Measurements from ENCODE around the gene STAMBP.
"Not testable (repeated sequence)": the region's sequence is repeated elsewhere in the genome, so short reads cannot be mapped to it uniquely, and the experiment has no call there.

The STAMBP gene

DNA sequence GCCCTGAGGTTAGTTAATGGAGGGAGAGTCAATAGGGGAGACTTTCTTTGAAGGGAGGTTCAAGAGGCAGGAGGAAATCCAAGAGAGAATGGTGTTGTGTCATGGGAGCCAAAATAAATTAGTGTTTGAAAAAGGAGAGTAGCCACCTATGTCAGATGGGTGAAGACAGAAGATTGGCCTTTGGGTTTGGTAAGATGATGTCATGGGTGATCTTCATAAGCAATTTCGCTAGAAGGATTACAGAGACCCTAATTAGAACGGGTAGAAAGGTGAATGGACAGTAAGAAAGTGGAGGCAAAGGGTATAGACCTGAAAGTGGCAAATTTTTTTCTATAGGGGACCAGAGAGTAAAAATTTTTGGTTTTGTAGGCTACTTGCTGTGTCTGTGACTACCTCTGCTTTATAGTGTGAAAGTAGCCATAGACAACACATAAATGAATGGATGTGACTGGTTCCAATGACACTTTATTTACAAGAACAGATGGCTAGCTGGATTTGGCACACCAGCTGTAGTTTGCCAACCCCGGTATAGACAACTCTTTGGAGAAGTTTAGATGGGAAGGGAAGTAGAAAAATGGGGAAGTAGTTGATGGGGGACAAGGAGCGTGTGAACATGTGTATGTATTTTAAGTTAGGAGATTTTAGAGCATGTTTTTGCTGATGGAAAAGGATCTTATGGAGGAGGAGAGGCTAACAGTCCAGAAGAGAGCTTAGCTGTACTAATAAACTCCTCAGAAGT, 9.3 kb downstream of the STAMBP start:
- DNase-seq = no peak

DNA sequence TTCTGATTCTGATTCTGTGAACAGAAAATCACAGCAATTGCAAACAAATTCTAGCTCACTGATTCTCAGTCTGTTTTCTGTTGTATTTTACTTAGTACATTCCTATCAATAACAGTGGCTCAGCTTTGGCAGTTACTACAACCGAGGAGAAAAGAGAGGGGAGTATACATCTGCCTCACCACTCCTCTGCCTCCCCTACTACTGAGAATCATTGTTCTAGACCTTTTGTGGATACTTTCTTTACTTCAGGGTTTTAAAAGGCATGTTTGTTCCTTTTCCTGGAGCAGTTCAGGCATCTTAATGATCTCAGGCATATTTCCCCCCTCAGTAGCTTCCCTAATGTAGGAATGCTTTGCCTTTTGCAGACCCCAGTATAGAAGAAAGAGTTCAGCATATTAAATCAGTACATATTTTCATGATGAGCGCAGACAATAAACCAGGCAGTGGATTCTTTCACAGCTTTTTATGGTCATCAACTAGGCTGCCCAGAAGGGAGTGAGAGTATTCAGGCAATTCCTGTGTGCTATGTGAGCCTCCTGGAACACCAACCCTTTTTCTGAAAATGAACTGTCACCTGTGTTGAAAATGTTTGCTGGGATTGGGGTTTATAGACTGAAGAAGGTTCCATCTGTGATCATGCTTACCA, 10.3 kb downstream of the STAMBP start:
- no peak for DNase-seq

DNA sequence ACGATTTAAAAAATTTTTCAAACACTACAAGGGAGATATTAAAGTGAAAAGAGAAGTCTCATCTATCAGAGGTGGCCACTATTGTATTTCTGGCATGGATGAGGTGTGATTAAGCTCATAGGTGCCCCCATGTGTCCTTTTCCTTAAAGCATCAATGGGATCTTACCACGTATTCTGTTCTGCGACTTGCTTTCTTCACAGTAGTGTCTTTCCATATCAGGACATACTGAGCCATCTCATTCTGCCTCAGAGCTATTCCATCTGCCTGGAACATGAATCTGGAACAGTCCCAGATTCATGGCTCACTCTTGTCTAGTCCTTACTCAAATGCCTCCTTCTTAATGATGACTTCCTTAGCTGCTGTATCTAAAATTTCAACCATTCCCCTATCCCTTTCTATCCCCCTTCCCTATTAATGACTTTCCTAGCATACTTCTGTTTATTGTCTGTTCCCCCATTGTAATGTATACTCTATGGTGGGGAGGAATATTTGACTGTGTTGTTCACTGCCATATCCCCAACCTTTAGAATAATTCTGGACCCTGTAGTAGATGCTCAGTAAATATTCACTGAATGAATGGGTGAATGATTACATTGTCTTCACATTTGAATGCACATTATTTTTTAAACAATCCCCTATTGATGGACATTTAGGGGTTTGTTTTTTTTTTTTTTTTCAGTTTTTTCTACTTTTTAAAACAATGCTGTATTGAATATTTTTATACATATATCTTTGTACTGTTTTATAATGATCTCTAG, 11.1 kb downstream of the STAMBP start:
- DNase-seq = no peak

DNA sequence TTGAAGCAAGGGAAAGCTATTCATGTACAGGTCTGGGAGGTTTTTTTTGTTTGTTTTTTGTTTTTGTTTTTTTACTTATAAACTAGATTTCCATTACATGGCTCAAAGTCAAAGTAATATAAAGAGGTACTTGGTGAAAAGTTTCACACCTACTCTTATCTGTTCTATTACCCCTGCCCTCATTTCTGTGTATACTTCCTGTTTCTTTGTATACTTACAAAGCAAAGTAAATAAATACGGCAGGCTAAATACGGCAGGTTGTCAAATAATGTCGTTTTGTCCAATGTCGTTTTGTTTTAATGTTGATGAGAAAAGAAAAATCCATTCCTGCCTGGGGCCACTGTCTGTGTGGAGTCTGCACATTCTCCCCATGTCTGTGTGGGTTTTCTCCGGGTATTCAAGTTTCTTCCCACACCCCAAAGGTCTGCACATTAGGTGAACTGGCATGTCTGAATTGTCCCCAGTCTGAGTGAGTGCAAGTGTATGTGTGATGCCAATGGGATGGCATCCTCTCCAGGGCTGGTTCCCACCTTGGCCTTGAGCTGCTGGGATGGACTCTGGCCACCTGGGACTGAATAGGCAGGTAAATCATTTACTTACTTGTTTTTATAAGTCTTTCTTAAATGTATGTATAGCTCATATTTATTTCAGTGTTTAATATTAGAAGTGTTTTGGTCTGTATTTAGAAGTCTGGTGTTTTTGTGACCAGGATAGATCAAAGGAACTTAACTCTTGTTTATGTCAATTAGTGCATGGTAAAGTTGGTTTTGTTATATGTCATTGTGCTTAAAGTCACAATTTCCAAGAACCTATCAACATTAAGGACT, 13.4 kb downstream of the STAMBP start:
- DNase-seq = no peak

DNA sequence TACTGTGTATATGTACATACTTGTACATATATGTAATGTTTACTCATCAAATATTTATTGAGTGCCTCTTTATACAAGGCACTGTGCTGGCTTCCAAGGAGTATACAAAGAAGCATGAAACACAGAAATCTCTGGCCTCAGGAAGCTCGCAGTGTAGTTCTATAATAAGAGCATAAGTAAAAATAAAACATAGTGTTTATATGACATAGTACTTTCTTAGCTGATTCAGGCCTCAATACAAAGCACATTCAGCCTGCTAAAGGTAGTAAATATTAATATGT, 13.9 kb downstream of the STAMBP start:
- no peak for DNase-seq

DNA sequence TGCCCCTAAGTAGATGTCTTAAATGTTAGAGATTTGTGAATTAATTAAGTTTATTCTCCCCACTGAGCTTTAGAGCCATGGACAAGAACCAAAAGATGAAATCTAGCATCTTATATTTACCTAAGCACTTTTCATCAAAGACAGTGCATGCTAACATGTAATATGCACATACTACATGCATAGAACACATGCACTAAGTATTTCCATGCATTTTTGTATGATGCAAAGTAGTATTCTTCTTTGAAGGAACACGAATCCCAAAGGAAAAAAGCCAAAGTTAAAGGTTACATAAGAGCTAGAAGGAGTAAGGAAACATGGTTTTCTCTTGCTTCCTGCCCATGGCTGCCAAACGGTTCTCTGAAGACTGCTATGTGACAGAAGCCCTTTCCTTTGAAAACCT, 15.3 kb downstream of the STAMBP start:
- DNase-seq = no peak

DNA sequence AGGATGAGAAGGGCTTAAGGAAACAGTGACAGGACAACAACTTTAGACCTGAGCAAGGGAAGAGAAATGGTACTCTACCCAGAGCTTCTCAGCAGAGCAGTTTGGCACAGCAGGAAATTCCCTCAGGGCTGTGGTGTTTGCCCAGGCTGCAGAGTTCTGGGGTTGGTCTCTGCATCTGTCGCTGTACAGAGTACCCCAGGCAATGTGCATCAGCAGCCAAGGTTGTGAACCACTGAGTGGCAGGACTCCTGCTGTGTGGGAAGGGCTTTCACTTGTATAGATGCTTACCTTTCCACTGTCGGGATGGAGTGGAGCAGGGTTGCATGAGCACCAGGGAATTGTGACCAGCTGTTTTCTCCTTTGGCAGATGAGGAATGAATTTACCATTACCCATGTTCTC, 21.2 kb downstream of the STAMBP start:
- DNase-seq = no peak

DNA sequence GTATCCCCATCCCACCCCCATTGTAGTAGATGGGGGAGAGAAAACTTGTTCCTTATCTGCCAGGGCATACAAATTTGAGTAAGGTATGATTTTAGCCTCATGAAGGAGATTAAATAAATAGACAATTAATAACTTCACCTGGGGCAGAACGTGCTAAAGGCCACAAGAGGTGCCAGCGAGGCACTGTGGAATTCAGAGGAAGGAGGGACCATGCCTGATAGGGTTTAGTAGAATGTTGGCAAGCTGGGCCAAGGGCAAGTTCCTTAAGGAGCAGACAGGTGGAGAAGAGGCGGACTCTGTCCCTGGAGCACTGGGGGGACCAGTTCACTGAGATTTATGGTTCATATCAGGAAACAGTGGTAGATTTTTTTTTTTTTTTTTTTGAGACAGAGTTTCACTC, 22.5 kb downstream of the STAMBP start:
- DNase-seq = no peak

DNA sequence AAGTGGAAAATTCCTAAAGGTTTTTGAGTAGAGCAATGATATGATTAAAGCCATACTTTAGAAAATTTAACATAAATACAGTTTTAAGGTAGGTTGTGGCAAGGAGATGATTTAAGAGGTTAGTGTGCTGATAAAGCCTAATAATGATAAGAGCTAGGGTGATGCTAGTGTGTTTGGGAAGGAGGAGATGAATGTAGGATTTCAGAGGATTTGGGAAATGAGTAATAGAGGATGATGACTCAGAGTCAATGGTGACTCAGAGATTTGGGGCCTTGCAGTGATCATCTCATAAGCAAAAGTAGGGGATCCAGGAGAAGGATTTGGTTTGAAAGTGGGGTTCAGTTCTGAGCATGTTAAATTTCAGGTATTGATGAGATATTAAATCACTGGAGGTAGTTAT, 23.3 kb downstream of the STAMBP start:
- no peak for DNase-seq

DNA sequence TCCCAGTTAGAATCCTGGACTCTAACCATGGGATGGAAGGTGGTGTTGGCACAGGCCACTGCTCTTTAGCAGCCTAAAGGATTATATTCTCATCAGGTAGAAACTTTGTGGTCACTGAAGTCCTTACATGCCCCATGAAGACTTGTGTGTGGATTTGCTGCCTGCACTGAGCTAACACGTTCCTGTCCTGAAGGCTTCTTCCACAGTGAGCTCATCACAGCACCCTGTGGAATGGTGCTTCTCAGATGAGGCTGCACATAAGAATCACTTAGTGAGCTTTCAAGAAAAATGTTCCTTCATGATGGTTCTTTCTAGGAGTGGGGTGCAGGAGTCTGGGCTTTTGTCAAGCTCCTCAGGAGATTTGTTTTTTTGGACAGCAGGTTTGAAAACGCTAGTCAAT, 26.8 kb downstream of the STAMBP start:
- DNase-seq = no peak

DNA sequence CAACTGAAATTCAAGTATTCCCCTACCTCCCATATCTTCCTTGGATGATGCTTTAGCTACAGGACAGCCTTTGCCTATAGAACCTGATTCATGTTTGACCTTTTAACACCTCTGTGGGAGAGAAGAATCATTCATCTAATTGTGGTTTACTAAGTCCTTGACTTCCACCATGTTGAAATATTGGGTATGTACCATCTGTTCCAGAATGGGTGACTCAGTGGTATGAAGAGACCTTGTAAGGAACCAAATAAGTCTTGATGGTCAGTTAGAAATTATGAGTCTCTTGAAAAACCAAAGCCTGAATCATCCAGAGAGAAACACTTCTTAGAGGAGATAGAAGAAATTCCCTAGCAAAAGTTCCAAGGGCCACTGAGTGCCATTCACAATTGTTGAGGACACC, 27.5 kb downstream of the STAMBP start:
- no peak for DNase-seq

DNA sequence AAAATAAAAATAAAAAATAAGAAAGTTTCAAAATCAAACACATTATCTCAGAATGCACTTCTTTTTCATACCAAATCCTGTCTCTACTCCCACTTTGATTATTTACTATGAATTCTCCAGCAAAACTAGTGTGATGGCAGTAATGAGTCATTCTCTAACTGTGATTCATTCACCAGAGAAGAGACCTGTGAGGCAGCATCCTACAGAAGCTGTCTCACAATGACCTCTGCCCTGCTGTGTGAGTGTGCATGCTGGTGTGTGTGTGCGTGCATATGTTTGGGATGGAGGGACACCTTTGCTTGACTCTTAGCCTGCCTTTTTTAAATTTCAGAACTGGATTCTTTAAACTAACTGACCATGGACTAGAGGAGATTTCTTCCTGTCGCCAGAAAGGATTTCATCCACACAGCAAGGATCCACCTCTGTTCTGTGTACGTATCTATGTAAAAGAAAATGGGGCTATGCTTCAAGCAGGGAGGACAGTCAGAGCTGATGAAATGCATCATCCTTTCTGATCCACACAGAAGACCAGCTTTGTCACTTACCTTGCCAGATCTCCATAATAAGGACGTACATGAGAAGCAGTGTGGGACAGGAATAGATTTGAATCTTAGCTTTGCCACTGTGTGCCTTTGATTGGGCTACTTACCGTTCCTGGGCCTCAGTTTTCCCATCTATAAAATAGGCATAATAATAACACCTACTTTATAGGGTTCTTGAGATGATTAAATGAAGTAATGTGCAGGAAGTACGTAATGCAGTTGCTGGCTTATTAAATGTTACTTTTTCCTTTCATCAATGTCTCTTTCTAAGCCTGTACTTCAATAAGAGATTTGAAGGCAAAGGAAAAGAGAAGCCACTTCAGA, 31.2 kb downstream of the STAMBP start:
- DNase-seq = no peak

DNA sequence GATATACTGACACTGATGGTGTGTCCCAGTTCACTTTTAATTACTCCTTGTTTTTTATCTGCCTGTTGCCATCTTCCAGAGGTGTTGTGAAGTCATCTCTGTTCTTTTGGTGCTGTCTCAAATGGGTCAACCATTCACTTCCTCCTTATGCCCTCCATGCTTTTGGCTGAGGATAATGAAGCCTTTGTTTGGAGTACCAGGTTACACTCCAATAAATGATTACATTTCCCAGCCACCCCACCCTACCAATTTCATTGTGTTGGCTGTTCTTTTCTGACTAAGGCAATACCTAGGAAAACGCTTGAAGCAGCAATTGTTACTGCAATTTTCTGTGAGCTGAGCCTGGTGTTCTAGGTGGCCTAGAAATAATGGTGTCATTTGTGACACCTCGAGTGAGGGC, 34.2 kb downstream of the STAMBP start:
- DNase-seq = no peak

DNA sequence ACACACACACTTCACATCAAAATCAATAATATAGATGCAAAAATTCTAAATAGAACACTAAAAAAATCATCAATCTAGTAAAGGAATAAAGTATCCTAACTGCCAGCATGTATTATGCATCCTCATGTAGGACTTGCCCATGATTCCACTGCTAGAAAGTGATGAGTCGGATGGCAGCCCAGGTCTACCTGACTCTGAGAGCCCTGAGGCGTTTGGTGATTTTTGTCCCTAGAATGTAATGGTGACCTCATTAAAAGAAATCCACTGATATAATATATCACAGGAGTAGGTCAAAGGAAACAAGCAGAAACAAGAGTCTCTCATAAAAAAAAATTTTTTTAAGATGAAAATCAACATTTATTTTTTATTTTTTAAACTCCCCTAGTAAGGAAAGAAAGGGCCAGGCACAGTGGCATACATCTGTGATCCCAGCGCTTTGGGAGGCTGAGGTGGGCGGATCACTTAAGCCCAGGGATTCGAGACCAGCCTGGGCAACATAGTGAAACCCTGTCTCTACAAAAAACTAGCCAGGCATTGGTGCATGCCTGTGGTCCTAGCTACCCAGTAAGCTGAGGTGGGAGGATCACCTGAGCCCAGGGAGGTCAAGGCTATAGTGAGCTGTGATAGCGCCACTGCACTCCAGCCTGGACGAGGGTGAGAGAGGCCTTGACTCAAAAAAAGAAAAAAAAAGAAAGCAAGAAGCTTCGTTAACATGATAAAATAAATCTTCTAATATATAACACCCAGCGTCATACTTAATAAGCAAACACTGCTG, 39.6 kb downstream of the STAMBP start:
- DNase-seq = no peak

DNA sequence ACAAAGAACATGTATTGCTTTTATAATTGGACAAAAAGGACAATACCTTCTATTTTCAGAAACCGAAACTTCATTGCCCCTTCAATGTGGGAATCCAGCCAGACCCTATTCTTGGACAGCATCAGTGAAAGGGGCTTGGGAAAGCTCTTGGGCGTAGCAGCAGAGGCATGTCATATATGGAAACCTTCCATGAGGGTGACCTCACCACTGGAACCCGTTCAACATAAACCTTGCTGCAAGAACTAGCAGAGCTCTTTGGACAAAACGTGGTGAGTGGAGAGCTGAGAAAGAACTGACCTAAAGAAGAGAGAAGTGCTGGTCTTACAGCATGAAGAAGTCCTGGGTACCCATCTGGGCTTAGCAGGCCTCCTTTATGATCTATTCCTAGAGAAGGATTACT, 41.3 kb downstream of the STAMBP start:
- DNase-seq = no peak

DNA sequence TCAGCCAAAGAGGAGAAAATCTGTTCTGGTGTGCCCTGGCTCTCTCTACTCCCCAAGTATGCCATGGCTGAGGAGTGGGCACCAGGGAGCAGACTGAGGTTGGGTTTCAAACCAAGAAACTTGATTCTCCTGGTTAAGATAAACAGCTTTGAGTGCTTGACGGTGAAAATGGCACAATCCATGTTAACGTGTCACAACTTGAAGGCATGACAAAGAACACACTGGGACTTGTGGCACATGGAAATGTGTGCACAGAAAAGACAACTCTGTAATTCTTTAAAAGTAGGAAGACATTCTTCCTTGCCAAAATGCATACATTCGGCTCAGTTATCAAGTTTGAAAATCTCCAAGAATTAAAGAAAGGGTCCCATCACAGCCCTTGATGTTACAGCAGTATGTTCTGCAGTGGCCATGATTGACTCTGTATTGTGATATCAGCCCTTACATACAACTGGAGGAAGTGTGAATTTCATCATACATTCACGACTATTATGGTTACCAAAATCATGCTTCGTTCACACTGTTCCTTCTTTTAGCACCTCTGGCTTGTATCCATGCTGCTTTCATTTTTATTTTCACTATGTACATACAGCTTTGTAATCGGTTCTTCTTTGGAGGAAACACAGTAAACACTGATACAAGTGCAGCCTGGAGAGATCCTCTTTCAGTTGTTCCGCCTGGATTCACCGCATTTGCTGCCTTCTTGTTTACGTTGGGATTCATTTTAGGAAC, 48.5 kb downstream of the STAMBP start:
- no peak for DNase-seq

DNA sequence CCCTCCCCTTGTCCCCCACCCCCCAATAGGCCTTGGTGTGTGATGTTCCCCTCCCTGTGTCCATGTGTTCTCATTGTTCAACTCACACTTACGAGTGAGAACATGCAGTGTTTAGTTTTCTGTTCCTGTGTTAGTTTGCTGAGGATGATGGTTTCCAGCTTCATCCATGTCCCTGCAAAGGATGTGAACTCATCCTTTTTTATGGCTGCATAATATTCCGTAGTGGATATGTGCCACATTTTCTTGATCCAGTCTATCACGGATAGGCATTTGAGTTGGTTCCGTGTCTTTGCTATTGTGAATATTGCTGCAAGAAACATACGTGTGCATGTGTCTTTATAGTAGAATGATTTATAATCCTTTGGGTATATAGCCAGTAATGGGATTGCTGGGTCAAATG, 49.2 kb downstream of the STAMBP start:
- DNase-seq = not testable (repeated sequence)

DNA sequence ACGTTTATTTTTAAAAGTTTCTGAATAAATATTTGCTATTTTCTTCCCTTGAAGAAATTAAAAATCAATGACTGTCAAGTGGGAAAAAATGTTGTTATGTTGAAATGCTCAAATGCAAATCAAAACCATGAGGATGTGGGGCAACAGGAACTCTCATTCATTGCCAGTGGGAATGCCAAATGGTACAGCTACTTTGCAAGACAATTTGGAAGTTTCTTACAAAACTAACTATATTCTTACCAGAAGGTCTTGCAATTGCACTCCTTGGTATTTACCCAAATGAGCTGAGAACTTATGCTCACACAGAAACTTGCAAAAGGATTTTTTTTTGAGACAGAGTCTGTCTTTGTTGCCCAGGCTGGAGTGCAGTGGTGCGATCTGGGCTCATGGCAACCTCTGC, 56.6 kb downstream of the STAMBP start:
- DNase-seq = no peak

DNA sequence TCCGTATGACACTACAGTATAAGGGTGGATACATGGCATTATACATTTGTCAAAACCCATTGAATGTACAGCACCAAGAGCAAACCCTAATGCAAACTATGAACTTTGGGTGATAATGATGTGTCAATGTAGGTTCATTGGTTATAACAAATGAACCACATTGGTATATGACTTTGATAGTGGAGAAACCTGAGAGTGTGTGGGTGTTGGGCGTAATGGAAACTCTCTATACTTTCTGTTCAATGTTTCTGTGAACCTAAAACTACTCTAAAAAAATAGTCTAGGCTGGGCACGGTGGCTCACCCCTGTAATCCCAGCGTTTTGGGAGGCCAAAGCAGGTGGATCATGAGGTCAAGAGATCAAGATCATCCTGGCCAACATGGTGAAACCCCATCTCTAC, 57.6 kb downstream of the STAMBP start:
- DNase-seq = no peak

DNA sequence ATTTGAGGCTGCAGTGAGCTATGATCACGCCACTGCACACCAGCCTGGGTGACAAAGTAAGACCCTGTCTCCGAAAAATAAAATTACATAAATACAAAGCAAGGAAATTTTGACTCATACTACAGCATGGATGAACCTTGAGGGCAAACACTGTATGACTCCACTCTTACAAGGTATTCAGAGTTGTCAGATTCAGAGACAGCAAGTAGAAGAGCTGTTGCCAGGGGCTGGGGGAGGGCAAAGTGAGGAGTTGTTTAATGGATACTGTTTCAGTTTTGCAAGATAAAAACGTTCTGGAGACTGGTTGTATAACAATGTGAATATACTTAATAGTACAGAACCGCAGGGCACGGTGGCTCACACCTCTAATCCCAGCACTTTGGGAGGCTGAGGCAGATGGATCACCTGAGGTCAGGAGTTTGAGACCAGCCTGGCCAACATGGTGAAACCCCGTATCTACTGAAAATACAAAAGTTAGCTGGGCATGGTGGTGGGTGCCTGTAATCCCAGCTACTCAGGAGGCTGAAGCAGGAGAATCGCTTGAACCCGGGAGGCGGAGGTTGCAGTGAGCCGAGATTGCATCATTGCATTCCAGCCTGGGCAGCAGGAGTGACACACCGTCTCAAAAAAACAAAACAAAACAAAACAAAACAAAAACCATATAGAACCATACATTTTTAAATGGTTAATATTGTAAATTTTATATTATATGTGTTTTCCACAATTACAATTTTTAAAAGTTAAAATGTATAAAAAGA, 59.0 kb downstream of the STAMBP start:
- not testable (repeated sequence) for DNase-seq
